CD1c-positive myeloid dendritic cell (primary cell): ENCODE data around the gene CGAS.
"Not testable (repeated sequence)": the region's sequence is repeated elsewhere in the genome, so short reads cannot be mapped to it uniquely, and the experiment has no call there.

Experiments used
- DNase-seq: peaks from one replicate; pipeline ENCODE4 v3.0.0-alpha.2; 2016; ENCODE audit errors: extremely low spot score

CGAS gene

DNA sequence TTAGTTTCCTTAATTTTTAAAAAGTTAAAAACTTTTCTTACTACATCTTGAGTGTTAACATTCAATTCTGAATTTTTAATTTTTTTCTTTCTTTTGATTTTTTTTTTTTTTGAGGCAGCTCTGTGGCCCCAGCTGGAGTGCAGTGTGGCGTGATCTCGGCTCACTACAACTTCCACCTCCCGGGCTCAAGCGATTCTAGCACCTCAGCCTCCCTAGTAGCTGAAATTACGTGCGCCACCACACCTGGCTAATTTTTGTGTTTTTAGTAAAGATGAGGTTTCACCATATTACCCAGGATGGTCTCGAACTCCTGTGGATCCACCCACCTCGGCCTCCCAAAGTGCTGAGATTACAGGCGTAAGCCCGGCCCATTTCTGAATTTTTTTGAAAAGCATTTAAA is 56.2 kb downstream of the CGAS start:
- no peak for DNase-seq

DNA sequence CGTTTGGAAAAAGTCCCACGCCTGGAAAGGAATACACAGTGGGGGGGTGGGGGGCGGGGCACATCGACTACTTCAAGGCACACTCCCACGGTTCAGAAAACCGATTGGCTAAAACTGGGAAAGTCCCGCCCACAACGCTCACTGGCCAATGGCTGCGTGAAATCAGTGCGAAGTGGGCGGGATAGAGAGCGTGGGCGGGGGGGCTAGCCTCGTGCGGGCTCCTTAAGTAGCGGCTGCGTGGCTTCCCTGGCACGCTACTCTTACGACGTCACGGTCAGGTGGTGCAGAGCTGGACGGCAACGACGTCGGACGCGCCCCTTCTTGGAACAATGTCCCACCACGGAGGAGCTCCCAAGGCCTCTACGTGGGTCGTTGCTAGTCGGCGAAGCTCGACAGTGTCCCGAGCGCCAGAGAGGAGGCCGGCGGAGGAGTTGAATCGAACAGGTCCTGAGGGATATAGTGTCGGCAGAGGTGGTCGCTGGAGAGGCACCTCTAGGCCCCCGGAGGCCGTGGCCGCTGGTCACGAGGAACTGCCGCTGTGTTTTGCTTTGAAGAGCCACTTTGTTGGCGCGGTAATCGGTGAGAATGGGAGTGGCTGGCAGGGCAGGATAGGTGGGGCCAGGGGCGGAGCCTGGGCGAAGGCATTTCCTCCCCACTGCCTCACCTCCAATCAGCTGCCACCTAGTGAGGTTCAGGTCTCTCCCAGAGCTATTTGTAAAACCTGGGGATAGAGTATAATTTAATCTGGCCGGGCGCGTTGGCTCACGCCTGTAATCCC is 57.3 kb downstream of the CGAS start, which contains the start of gene DDX43:
Gene DDX43, plus strand, starts transcription at position 252 of the 778 bp plus-strand sequence. Its CDS starts 78 bp downstream, at position 330.
- peak; percentile 32 for DNase-seq

DNA sequence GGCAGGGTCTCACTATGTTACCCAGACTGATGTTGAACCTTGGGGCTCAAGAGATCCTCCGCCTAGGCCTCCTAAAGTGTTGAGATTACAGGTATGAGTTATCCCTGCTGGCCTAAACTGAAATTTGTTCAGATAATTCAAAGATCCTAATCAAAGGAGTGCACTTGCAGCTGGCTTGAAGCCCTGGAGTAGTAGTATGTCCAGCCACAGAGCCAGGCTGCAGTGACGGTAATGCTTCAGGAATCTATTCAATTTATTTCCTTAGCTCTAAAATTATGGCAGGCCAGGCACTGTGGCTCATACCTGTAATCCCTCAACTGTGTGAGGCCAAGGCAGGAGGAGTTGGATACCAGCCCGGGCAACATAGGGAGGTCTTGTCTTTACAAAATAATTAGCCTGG is 58.8 kb downstream of the CGAS start:
- DNase-seq = no peak

DNA sequence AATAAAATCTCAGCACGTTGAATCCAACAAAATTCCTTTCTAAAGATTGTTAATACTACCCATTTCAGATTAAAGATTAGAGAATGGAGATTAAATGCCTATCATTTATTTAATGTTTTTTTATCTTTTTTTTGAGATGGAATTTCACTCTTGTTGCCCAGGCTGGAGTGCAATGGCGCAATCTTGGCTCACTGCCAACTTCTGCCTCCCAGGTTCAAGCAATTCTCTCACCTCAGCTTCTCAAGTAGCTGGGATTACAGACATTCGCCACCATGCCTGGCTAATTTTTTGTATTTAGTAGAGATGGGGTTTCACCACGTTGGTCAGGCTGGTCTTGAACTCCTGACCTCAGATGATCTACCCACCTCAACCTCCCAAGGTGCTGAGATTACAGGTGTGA is 59.9 kb downstream of the CGAS start:
- not testable (repeated sequence) for DNase-seq

DNA sequence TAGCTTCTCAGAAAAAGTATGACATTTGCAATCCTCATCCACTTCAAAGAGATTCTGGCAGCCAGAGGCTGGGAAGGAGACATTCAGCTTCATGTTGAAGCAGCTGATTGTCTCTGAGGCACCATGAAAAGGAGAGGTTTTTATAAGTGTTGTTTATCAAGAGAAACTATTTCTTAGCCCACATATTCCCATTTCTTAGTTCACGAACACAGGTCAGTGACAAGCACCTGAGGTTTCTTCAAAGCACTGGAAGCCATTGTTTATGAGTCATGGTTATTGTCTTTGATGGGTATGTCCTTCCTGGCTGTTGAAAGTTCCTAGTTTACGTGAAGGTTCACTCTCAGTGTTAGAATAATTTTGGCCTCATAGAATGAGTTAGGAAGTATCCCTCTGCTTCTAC is 60.4 kb downstream of the CGAS start:
- no peak for DNase-seq

DNA sequence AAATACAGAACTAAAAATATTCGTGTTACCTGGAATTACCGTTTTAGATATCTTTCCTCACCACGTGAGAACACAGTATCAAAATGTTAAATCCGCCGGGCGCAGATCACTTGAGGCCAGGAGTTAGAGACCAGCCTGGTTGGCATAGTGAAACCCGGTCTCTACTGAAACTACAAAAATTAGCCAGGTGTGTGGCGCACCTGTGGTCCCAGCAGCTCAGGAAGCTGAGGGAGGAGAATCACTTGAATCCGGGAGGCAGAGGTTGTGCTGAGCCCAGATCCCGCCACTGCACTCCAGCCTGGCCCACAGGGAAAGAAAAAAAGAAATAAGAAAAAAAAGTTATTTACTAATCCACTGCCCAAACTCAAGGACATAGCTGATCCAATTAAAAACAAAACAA is 62.2 kb downstream of the CGAS start:
- no peak for DNase-seq

DNA sequence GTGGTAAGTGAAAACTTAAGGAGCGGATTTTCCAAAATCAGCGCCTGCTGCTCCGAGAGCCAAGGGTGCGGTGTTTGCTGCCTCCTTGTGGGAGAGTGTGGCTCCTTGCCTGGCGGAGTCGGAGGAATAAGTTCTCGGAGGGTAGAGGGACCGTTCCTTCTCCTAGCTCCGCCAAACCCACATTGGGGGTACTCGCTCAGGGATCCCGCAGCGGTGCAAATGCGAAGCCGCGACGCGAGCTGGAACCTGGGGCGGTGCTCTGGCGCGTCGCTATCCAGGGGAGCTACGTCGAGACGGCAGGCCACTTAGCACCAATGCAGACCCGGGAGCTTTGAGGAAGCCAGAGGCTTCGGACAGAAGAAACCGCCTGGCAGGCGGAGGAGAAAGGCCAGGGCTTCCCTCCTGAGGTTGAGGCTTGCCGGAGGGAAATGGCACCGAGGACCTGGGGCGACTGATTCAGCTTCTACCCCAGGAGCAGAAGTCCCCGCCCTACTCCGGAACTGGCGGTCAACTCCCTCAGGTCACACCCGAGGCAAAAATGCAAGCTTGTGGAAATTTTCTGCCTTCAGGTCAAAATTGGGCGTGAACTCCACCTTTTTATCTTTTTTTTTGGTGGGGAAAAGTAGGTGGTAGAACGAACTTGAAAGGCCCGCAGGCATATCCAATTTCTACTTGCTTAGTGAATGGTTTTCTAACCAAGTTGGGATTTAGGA is 63.1 kb downstream of the CGAS start:
- peak; percentile 72 for DNase-seq

DNA sequence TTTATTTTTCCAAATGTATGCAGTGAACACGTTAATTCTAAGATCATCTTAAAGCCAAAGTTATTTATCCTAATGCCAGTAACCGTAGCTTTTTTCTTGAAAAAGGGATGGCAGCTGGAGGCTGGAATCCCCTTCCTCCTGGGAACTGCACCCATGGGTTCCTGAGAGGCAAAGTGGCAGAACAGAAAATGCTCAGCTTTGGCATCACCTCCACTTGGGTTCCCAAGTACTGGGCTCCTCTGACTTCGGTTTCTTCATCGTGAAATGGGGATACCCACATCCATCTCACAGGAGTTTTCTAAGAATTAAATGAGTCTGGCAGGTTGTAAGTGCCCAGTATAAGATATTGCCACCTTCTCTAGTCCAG is 63.7 kb downstream of the CGAS start:
- DNase-seq = no peak

DNA sequence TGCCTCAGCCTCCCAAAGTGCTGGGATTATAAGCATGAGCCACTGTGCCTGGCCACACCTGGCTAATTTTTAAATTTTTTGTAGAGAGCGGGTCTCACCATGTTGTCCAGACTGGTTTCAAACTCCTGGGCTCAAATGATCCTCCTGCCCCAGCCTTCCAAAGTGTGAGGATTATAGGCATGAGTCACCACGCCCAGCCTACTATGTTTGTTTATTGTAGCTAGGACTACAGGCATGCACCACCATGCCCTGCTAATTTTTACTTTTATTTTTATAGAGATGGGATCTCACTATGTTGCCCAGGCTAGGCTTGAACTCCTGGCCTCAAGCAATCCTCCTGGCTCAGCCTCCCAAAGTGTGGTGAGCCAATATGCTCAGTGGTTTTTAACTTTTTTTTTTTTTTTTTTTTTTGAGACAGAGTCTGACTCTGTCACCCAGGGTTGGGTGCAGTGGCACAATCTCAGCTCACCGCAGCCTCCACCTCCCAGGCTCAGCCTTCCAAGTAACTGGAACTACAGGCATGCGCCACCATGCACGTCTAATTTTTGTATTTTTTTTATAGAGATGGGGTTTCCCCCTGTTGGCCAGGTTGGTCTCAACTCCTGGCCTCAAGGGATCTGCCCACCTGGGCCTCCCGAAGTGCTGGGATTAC is 69.5 kb downstream of the CGAS start:
- no peak for DNase-seq

DNA sequence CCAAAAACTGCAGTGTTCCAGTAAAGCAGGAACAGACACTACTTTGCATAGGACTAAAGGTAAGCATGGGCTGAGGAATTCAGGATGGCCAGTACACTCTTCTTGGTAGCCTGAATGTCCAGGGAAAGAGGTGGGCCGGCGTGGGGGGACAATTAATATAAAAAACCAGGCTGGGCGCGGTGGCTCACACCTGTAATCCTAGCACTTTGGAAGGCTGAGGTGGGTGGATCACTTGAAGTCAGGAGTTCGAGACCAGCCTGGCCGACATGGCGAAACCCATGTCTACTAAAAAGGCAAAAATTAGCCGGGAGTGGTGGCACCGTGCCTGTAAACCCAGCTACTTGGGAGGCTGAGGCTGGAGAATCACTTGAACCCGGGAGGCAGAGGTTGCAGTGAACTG is 70.6 kb downstream of the CGAS start:
- DNase-seq = not testable (repeated sequence)

DNA sequence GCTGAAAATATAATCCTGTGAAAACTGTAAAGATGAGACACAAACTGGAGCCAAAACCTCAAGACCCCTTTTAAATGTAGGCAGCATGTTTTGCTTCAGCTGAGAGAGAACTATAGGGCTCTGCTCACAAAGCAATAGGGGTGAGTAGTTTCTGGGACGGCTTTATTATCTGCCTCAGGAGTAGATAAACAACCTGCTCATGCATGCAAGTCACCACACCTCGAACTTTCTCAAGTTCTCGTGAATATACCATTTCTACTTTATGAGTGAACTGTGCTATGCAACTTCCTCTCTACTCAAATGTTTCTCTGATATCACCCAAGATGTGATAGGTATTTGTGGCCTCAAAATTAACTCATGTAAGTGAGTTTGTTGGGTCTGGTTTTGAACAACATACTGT is 74.9 kb downstream of the CGAS start:
- no peak for DNase-seq

DNA sequence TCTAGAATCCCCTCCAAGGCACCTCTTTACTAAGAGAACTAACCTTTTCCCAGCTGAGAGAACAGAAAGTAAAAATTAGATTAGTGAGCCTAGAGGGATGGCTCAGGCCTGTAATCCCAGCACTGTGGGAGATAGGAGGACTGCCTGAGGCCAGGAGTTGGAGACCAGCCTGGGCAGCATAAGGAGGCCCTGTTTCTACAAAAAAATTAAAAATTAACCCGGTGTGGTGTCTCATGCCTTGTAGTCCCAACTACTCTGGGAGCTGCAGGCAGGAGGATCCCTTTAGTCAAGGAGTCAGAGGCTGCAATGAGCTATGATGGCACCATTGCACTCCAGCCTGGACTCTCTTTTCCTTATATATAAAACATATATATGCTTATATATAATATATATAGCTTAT is 76.9 kb downstream of the CGAS start:
- DNase-seq = no peak
